Right lung (tissue), 5 donors: ENCODE measurements around the gene KLF11. TPM values are rescaled to one million over a fixed set of nuclear protein-coding genes. Genes with fewer than 3 reads are reported as not detected.

ENCODE experiments used
- polyA plus RNA-seq, 5 donors: library from polyadenylated mRNA; unstranded; fragments of 120-200 nt; gene quantifications; one replicate each; pipeline versions ENCODE4 v1.2.1 to v1.2.3, GENCODE V29; 2013; ENCODE audit warnings: inconsistent platforms in 1 of 5, low replicate concordance in 1 of 5; ENCODE audit not compliant: insufficient read length in 5 of 5, insufficient read depth in 1 of 5

Gene KLF11
- polyA plus RNA-seq, 5 donors = 17.5 to 21.2 (median 18.1) TPM

Other genes starting within 250 kb of the KLF11 start
- 10 to 100 TPM; 19.1 to 35.7 (median 26.7) TPM for gene TAF1B, start 200.1 kb upstream of the KLF11 start, polyA plus RNA-seq
- 1 to 10 TPM; 4.0 to 8.1 (median 6.9) TPM for gene GRHL1, start 91.9 kb upstream of the KLF11 start, polyA plus RNA-seq
- gene CYS1, start 36.9 kb downstream of the KLF11 start, polyA plus RNA-seq = 10 to 100 TPM; 11.3 to 18.7 (median 14.4) TPM
- 10 to 100 TPM; 36.1 to 79.7 (median 56.2) TPM for gene RRM2, start 79.2 kb downstream of the KLF11 start, polyA plus RNA-seq